Stomach (tissue), 9 donors: ENCODE results near the gene DCAF8L1. TPM values are rescaled to one million over a fixed set of nuclear protein-coding genes. Genes with fewer than 3 reads are reported as not detected.
"Not testable (repeated sequence)": the region's sequence is repeated elsewhere in the genome, so short reads cannot be mapped to it uniquely, and the experiment has no call there.

Source experiments
- DNase-seq, 2 donors: peaks; one replicate each; pipeline versions ENCODE4 v3.0.0 to v3.0.0-alpha.2; 2013 to 2019
- H3K27ac ChIP-seq, 5 donors: fragments of 200-600 bp in 4 of 5; sonication (generic) in 4 of 5; one replicate each; pipeline ENCODE4 v1.5.1; 2013 to 2019; ENCODE audit warnings: mild to moderate bottlenecking in 1 of 5, moderate library complexity in 1 of 5
- H3K27me3 ChIP-seq, 3 donors: fragments of 200-600 bp; sonication (generic); one replicate each; pipeline ENCODE4 v1.5.1; 2017 to 2019; ENCODE audit warnings: mixed run types in 1 of 3
- H3K36me3 ChIP-seq, 4 donors: fragments of 200-600 bp; sonication (generic); 1 replicate in 3 of 4; 2 replicates in 1 of 4; pipeline ENCODE4 v1.5.1; 2016 to 2019
- H3K4me1 ChIP-seq, 4 donors: fragments of 200-600 bp; sonication (generic); one replicate each; pipeline ENCODE4 v1.5.1; 2016 to 2019
- H3K4me3 ChIP-seq, 4 donors: fragments of 200-600 bp; sonication (generic) in 3 of 4; one replicate each; pipeline ENCODE4 v1.5.1; 2016 to 2019; ENCODE audit warnings: mild to moderate bottlenecking in 1 of 4
- H3K9me3 ChIP-seq, 4 donors: fragments of 200-600 bp; sonication (generic); one replicate each; pipeline ENCODE4 v1.5.1; 2016 to 2019
- EP300 ChIP-seq: sonication (generic); formaldehyde crosslinking; IDR thresholded peaks from one replicate; pipeline ENCODE4 v1.6.1; 2017; ENCODE audit warnings: antibody characterized with exemption
- POLR2A ChIP-seq, 4 donors: fragments of 450-650 bp; IDR thresholded peaks; one replicate each; pipeline ENCODE4 v1.6.1; 2016; ENCODE audit warnings: antibody characterized with exemption in 4 of 4, control low read depth in 2 of 4, mild to moderate bottlenecking in 1 of 4, moderate library complexity in 1 of 4
- POLR2AphosphoS5 ChIP-seq, 3 donors: sonication (generic); formaldehyde crosslinking; IDR thresholded peaks; one replicate each; pipeline ENCODE4 v1.6.1; 2016; ENCODE audit warnings: antibody characterized with exemption in 3 of 3
- WGBS, 5 donors: extraction: QIAGEN DNeasy Blood & Tissue Kit in 3 of 5; methylation state at CpG; one replicate each; pipeline versions ENCODE4 v1.1.5 to v1.1.7; 2013 to 2018; 5-methylcytosine and 5-hydroxymethylcytosine counted together
- intact Hi-C: fragments of 100-400 bp; cut with DNase I; formaldehyde crosslinking; loops from one replicate; pipeline ENCODE4 v1.15.1; 2023; ENCODE audit warnings: low total_unique reads
- polyA plus RNA-seq, 3 donors: library from polyadenylated mRNA; stranded (reverse); fragments of 200-250 nt; gene quantifications; one replicate each; pipeline ENCODE4 v1.2.3, GENCODE V29; 2013
- total RNA-seq, 5 donors: library from RNA; depleted of rRNA; stranded (reverse); fragments of >200 nt; gene quantifications; one replicate each; pipeline versions ENCODE4 v1.1.0 to v1.2.3, GENCODE V29; 2014 to 2016
- TF ChIP-seq, protein P1 (sequence below), 7 experiments: fragments of 450-650 bp in 4 of 7; fragments of 200-600 bp in 3 of 7; sonication (generic) in 3 of 7; IDR thresholded peaks; one replicate each; pipeline ENCODE4 v1.5.1; 2016 to 2019; ENCODE audit warnings: antibody characterized with exemption in 7 of 7, control low read depth in 2 of 7, mild to moderate bottlenecking in 1 of 7
- donor health status: healthy with polysubstance abuse.
- donor health status: Bipolar disorder and iron deficiency.
- donor health status: healthy.

The DCAF8L1 gene
- total and polyA plus RNA-seq, 8 donors: not detected

DNA sequence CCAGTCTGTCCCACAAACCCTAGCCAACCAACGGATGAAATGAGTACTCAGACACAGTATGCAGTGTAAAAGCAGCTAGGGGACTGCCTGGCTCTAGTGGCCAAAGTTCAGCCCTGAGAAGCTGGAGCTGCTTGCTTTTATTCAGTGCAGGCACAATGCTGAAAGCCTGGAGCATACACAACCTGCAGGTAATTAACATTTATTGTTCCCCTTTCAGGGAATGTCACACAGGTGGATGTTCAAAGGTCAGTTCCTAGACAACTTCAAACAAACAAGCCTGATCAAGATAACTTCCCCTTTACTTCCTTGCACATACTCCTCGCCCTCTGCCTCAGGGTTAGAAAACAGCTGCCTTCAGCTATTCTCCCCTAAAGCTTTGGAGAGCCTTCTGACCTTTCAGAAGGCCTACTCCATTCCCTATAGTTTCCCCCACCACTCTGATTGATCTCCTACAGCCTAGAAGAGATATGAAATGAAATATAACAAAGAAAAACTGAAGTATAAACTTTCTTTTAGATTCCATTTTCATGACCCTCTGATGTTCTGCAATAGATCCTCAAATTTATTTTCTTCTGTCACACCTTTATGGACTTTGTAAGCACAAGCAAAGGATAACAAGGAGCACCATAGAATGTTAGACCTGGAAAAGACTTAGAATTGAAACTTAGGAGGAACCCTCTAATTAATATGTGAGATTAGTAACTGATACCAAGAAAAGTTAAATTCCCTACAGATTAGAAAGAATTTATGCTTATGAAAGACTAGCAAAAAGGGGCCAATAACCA lies 6.8 kb upstream of the DCAF8L1 start:
- Histone ChIP-seq H3K4me3 (no peak overlapping the region), H3K9me3 (no peaks in the 10 kb centered on the region), H3K27me3 (no peaks in the 10 kb centered on the region), H3K4me1 (no peaks in the 10 kb centered on the region), H3K36me3 (no peaks in the 10 kb centered on the region), H3K27ac (no peak overlapping the region)
- peak in 1 of 2 donors; percentile 64 for DNase-seq
- intact Hi-C loops: no loop called here
- TF ChIP-seq, protein P1, sequence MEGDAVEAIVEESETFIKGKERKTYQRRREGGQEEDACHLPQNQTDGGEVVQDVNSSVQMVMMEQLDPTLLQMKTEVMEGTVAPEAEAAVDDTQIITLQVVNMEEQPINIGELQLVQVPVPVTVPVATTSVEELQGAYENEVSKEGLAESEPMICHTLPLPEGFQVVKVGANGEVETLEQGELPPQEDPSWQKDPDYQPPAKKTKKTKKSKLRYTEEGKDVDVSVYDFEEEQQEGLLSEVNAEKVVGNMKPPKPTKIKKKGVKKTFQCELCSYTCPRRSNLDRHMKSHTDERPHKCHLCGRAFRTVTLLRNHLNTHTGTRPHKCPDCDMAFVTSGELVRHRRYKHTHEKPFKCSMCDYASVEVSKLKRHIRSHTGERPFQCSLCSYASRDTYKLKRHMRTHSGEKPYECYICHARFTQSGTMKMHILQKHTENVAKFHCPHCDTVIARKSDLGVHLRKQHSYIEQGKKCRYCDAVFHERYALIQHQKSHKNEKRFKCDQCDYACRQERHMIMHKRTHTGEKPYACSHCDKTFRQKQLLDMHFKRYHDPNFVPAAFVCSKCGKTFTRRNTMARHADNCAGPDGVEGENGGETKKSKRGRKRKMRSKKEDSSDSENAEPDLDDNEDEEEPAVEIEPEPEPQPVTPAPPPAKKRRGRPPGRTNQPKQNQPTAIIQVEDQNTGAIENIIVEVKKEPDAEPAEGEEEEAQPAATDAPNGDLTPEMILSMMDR (IDR thresholded peaks at IDR 0.05): no peak
- TF ChIP-seq EP300 (no peak), POLR2A (IDR thresholded peaks at IDR 0.05) (no peak), POLR2AphosphoS5 (IDR thresholded peaks at IDR 0.05) (no peak)
- 13 to 28% (median 20%) methylated on average over 2 of the region's 2 CpGs for WGBS, 5 donors

DNA sequence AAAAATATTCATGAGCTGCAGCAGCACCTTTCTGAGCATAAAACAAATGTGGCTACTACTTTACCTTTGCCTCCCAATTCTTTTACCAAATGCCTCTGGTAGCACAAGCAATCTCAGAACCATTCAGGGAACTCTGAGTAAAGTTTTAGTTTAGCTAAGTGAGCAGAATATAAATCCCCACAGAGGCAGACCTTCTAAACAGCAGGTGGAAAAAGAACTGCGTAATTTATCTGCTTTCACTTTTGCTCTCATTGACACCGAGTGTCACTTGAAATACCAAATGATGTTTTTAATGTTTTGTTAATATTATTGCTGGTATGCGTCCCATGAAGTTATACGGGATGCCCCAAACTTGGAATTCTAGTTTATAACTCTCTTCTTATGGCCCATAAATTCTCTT lies 4.3 kb downstream of the DCAF8L1 start:
- WGBS, 5 donors: 71 to 88% (median 77%) methylated on average over 4 of the region's 4 CpGs
- H3K4me3 ChIP-seq, H3K36me3 ChIP-seq, DNase-seq, H3K9me3 ChIP-seq, H3K27ac ChIP-seq, H3K27me3 ChIP-seq, intact Hi-C loops, H3K4me1 ChIP-seq: not testable (repeated sequence)

DNA sequence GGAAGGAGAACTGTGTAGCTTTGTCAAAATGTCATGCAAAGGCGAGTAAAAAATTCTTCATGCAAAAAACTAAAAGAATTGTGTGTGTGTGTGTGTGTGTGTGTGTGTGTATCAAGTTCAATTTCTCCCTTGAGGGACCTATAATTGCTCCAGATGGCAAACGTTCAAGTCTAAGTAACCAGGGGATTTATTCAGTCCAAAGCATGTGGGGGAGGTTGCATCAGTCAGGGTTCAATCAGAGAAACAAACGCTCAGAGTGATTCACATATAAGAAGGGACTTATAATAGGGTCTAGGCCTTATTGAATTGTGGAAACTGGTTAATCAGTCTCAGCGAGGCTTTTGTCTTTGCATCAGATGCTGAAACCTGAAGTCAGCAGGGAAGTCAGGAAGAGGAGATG lies 5.0 kb downstream of the DCAF8L1 start:
- H3K36me3 ChIP-seq: no peaks in the 10 kb centered on the region
- no peaks in the 10 kb centered on the region for H3K27me3 ChIP-seq
- peak in 1 of 2 donors; percentile 2 for DNase-seq
- intact Hi-C loops: no loop called here
- no peaks in the 10 kb centered on the region for H3K4me1 ChIP-seq
- no peaks in the 10 kb centered on the region for H3K9me3 ChIP-seq
- 47 to 61% (median 53%) methylated on average over 4 of the region's 4 CpGs for WGBS, 5 donors
- H3K27ac ChIP-seq: no peak overlapping the region
- H3K4me3 ChIP-seq: no peak overlapping the region
- TF ChIP-seq POLR2A (IDR thresholded peaks at IDR 0.05) (no peak), POLR2AphosphoS5 (IDR thresholded peaks at IDR 0.05) (no peak), EP300 (no peak)
- TF ChIP-seq, protein P1 (IDR thresholded peaks at IDR 0.05): no peak

DNA sequence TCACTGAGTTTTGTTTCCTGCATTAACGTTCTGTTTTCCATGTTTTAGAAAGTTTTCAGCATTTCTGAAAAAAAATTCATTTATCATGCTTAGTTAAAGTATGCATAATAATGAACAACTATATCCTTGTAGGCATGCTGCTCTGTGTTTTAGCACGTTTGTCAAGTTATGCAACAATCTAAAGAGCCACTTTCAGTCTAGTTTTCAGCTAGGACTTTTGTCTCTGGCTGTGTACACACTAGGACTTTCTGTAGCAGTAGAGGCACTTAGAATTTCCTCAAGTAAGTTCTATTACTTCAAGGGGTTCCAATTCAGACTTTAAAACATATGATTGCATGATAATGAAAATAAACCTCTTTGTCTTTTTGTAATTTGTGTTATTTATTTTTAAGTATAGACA lies 12.4 kb downstream of the DCAF8L1 start:
- 10 to 23% (median 15%) methylated on average over 2 of the region's 2 CpGs for WGBS, 5 donors
- no peak overlapping the region for H3K27ac ChIP-seq
- H3K36me3 ChIP-seq: no peaks in the 10 kb centered on the region

More for the DNA sequence above, 12.4 kb downstream of the DCAF8L1 start:
- peaks cover 0 to 5% (median 0%) of the 10 kb centered on the region in 4 donors for H3K9me3 ChIP-seq
- H3K4me1 ChIP-seq: no peaks in the 10 kb centered on the region
- H3K4me3 ChIP-seq: no peak overlapping the region
- intact Hi-C loops: no loop called here
- no peak for TF ChIP-seq POLR2AphosphoS5 (IDR thresholded peaks at IDR 0.05)
- TF ChIP-seq, protein P1 (IDR thresholded peaks at IDR 0.05): no peak
- no peak for TF ChIP-seq POLR2A (IDR thresholded peaks at IDR 0.05)
- DNase-seq: peak in 1 of 2 donors; percentile 12
- no peaks in the 10 kb centered on the region for H3K27me3 ChIP-seq
